ENCODE data around the gene BMP4. TPM values are rescaled to one million over a fixed set of nuclear protein-coding genes. Genes with fewer than 3 reads are reported as not detected.

BMP4 gene
- total RNA-seq, 3 donors from 2014 or later, result 0.11 to 0.30 (median 0.27) TPM

GRCh38 chr14:53979747-53980642 lies 23.4 kb upstream of the BMP4 start:
- no peaks in the 10 kb centered on the region for H3K27me3 Mint-ChIP-seq (ENCODE audit: low read depth)
- no peak overlapping the region for H3K4me3 Mint-ChIP-seq
- ATAC-seq, result no peak
- no peaks in the 10 kb centered on the region for H3K4me1 Mint-ChIP-seq (ENCODE audit: low read depth)
- H3K36me3 Mint-ChIP-seq (ENCODE audit: insufficient read depth), result no peaks in the 10 kb centered on the region
- peaks cover 6% of the 10 kb centered on the region for H3K9me3 Mint-ChIP-seq
- DNase-seq, result no peak

- Mint-ChIP-seq H3K27me3 (ENCODE audit: low read depth) (no peaks in the 10 kb centered on the region), H3K36me3 (ENCODE audit: insufficient read depth) (no peaks in the 10 kb centered on the region), H3K4me3 (no peak overlapping the region), H3K4me1 (ENCODE audit: low read depth) (no peaks in the 10 kb centered on the region), H3K9me3 (no peaks in the 10 kb centered on the region)
- no peak for ATAC-seq
- no peak for DNase-seq
These were observed 22.6 kb upstream of the BMP4 start for GRCh38 chr14:53979113-53979681.

GRCh38 chr14:53978194-53978593 lies 21.6 kb upstream of the BMP4 start:
- DNase-seq (no peak), ATAC-seq (no peak)
- H3K4me3 Mint-ChIP-seq, result no peak overlapping the region
- H3K9me3 Mint-ChIP-seq, result no peaks in the 10 kb centered on the region
- H3K36me3 Mint-ChIP-seq (ENCODE audit: insufficient read depth), result no peaks in the 10 kb centered on the region
- H3K4me1 Mint-ChIP-seq (ENCODE audit: low read depth), result no peaks in the 10 kb centered on the region
- no peaks in the 10 kb centered on the region for H3K27me3 Mint-ChIP-seq (ENCODE audit: low read depth)

- DNase-seq, result no peak
- no peaks in the 10 kb centered on the region for H3K9me3 Mint-ChIP-seq
- H3K36me3 Mint-ChIP-seq (ENCODE audit: insufficient read depth), result no peaks in the 10 kb centered on the region
- no peaks in the 10 kb centered on the region for H3K4me1 Mint-ChIP-seq (ENCODE audit: low read depth)
- H3K27me3 Mint-ChIP-seq (ENCODE audit: low read depth), result peaks cover 2% of the 10 kb centered on the region
- ATAC-seq, result no peak
- no peak overlapping the region for H3K4me3 Mint-ChIP-seq
These were observed 18.8 kb upstream of the BMP4 start for GRCh38 chr14:53975444-53975843.

- Mint-ChIP-seq H3K4me1 (ENCODE audit: low read depth) (no peaks in the 10 kb centered on the region), H3K4me3 (no peak overlapping the region), H3K9me3 (no peaks in the 10 kb centered on the region), H3K27me3 (ENCODE audit: low read depth) (peaks cover 6% of the 10 kb centered on the region), H3K36me3 (ENCODE audit: insufficient read depth) (no peaks in the 10 kb centered on the region)
- ATAC-seq, result no peak
- no peak for DNase-seq
These were observed 14.9 kb upstream of the BMP4 start for GRCh38 chr14:53971521-53971920.

GRCh38 chr14:53969326-53969725 lies 12.7 kb upstream of the BMP4 start:
- no peaks in the 10 kb centered on the region for H3K4me1 Mint-ChIP-seq (ENCODE audit: low read depth)
- peaks cover 21% of the 10 kb centered on the region for H3K27me3 Mint-ChIP-seq (ENCODE audit: low read depth)
- ATAC-seq, result no peak
- no peaks in the 10 kb centered on the region for H3K36me3 Mint-ChIP-seq (ENCODE audit: insufficient read depth)
- no peak for DNase-seq
- H3K9me3 Mint-ChIP-seq, result no peaks in the 10 kb centered on the region
- H3K4me3 Mint-ChIP-seq, result no peak overlapping the region

GRCh38 chr14:53968726-53969125 lies 12.1 kb upstream of the BMP4 start:
- Mint-ChIP-seq H3K4me1 (ENCODE audit: low read depth) (peaks cover 2% of the 10 kb centered on the region), H3K9me3 (no peaks in the 10 kb centered on the region), H3K36me3 (ENCODE audit: insufficient read depth) (no peaks in the 10 kb centered on the region), H3K4me3 (no peak overlapping the region), H3K27me3 (ENCODE audit: low read depth) (peaks cover 27% of the 10 kb centered on the region)
- DNase-seq (no peak), ATAC-seq (no peak)

GRCh38 chr14:53967606-53968005 lies 11.0 kb upstream of the BMP4 start:
- peaks cover 38% of the 10 kb centered on the region for H3K27me3 Mint-ChIP-seq (ENCODE audit: low read depth)
- no peak overlapping the region for H3K4me3 Mint-ChIP-seq
- ATAC-seq, result no peak
- no peak for DNase-seq
- no peaks in the 10 kb centered on the region for H3K9me3 Mint-ChIP-seq
- peaks cover 4% of the 10 kb centered on the region for H3K4me1 Mint-ChIP-seq (ENCODE audit: low read depth)
- no peaks in the 10 kb centered on the region for H3K36me3 Mint-ChIP-seq (ENCODE audit: insufficient read depth)

GRCh38 chr14:53964249-53964648 lies 7.6 kb upstream of the BMP4 start:
- no peak overlapping the region for H3K4me3 Mint-ChIP-seq
- DNase-seq (no peak), ATAC-seq (no peak)
- H3K9me3 Mint-ChIP-seq, result no peaks in the 10 kb centered on the region
- no peaks in the 10 kb centered on the region for H3K36me3 Mint-ChIP-seq (ENCODE audit: insufficient read depth)
- peaks cover 4% of the 10 kb centered on the region for H3K4me1 Mint-ChIP-seq (ENCODE audit: low read depth)
- H3K27me3 Mint-ChIP-seq (ENCODE audit: low read depth), result peaks cover 49% of the 10 kb centered on the region

GRCh38 chr14:53963320-53964227 lies 6.9 kb upstream of the BMP4 start:
- Mint-ChIP-seq H3K4me1 (ENCODE audit: low read depth) (peaks cover 4% of the 10 kb centered on the region), H3K9me3 (no peaks in the 10 kb centered on the region), H3K4me3 (no peak overlapping the region), H3K27me3 (ENCODE audit: low read depth) (peaks cover 49% of the 10 kb centered on the region), H3K36me3 (ENCODE audit: insufficient read depth) (no peaks in the 10 kb centered on the region)
- ATAC-seq, result peak; percentile 41 to 53
- no peak for DNase-seq

- Mint-ChIP-seq H3K36me3 (ENCODE audit: insufficient read depth) (no peaks in the 10 kb centered on the region), H3K27me3 (ENCODE audit: low read depth) (peaks cover 51% of the 10 kb centered on the region), H3K4me1 (ENCODE audit: low read depth) (peaks cover 4% of the 10 kb centered on the region), H3K4me3 (no peak overlapping the region), H3K9me3 (no peaks in the 10 kb centered on the region)
- no peak for ATAC-seq
- DNase-seq, result no peak
These were observed 6.3 kb upstream of the BMP4 start for GRCh38 chr14:53962953-53963319.

GRCh38 chr14:53958628-53959027 lies 2.0 kb upstream of the BMP4 start:
- Mint-ChIP-seq H3K27me3 (ENCODE audit: low read depth) (peaks cover 63% of the 10 kb centered on the region), H3K4me1 (ENCODE audit: low read depth) (peaks cover 33% of the 10 kb centered on the region), H3K36me3 (ENCODE audit: insufficient read depth) (no peaks in the 10 kb centered on the region), H3K9me3 (no peaks in the 10 kb centered on the region), H3K4me3 (no peak overlapping the region)
- no peak for DNase-seq
- ATAC-seq, result no peak

GRCh38 chr14:53957739-53958138 lies 1.1 kb upstream of the BMP4 start:
- Mint-ChIP-seq H3K4me3 (no peak overlapping the region), H3K27me3 (ENCODE audit: low read depth) (peaks cover 62% of the 10 kb centered on the region), H3K9me3 (no peaks in the 10 kb centered on the region), H3K4me1 (ENCODE audit: low read depth) (peaks cover 39% of the 10 kb centered on the region), H3K36me3 (ENCODE audit: insufficient read depth) (no peaks in the 10 kb centered on the region)
- no peak for DNase-seq
- ATAC-seq, result no peak

- DNase-seq (no peak), ATAC-seq (no peak)
- peaks cover 73% of the 10 kb centered on the region for H3K27me3 Mint-ChIP-seq (ENCODE audit: low read depth)
- peak overlapping the region; percentile 49 for H3K4me3 Mint-ChIP-seq
- H3K36me3 Mint-ChIP-seq (ENCODE audit: insufficient read depth), result no peaks in the 10 kb centered on the region
- H3K9me3 Mint-ChIP-seq, result no peaks in the 10 kb centered on the region
- H3K4me1 Mint-ChIP-seq (ENCODE audit: low read depth), result peaks cover 40% of the 10 kb centered on the region
These were observed 776 bp downstream of the BMP4 start for GRCh38 chr14:53955671-53956426.

All from activated T-cell treated with anti-CD3 and anti-CD28 coated beads, Interleukin-2, amount 50 U/mL, for 4 hours (primary cell).